ENCODE results near the gene TEC.

DNA sequence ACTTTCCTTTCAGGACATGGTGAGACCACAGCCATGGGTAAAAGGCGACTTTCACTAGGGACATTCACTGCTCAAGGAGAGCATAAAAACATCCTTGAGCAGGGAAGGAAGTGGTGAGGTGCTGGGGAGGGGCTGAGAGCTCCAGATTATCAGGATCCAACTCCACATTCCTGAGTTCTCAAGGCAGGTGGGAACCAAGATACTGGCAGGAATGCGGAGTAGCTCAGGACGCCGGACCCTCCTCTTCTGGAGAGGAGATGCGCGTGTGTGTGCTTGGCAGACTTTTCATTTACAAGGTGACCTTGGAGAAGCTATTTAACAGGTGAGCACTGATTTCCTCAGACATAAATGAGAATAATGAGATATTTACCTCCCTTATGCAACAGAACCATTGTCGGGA is 94.3 kb downstream of the TEC start:
- TF ChIP-seq CTCF (IDR thresholded peaks at IDR 0.05): no peak
- no peak for TF ChIP-seq SIN3A (IDR thresholded peaks at IDR 0.05; ENCODE audit: borderline replicate concordance, insufficient read depth, low read depth, low read length)
- TF ChIP-seq POLR2AphosphoS5 (IDR thresholded peaks at IDR 0.05; ENCODE audit: low read depth, low read length): no peak

All from Panc1 (cell line).